ENCODE measurements around the gene HMGCR.

Gene HMGCR

GRCh38 chr5:75341934-75342333, 4.9 kb downstream of the HMGCR start:
- no peak for DNase-seq

GRCh38 chr5:75342836-75343235, 5.8 kb downstream of the HMGCR start:
- DNase-seq = no peak

- DNase-seq = no peak
Observed at GRCh38 chr5:75348241-75348640, 11.2 kb downstream of the HMGCR start.

GRCh38 chr5:75349663-75350062, 12.6 kb downstream of the HMGCR start:
- no peak for DNase-seq

- DNase-seq = no peak
Observed at GRCh38 chr5:75351139-75351926, 14.3 kb downstream of the HMGCR start.

- no peak for DNase-seq
Observed at GRCh38 chr5:75355236-75355635, 18.2 kb downstream of the HMGCR start.

GRCh38 chr5:75356719-75357118, 19.7 kb downstream of the HMGCR start:
- no peak for DNase-seq

- no peak for DNase-seq
Observed at GRCh38 chr5:75358117-75358516, 21.1 kb downstream of the HMGCR start.

GRCh38 chr5:75361310-75361709, 24.3 kb downstream of the HMGCR start:
- DNase-seq = no peak

- DNase-seq = no peak
Observed at GRCh38 chr5:75362474-75362975, 25.5 kb downstream of the HMGCR start.

- no peak for DNase-seq
Observed at GRCh38 chr5:75363111-75363510, 26.1 kb downstream of the HMGCR start.

- peak; percentile 38 for DNase-seq
Observed at GRCh38 chr5:75363726-75364495, 26.9 kb downstream of the HMGCR start.

- DNase-seq = no peak
Observed at GRCh38 chr5:75364571-75365280, 27.7 kb downstream of the HMGCR start.

- no peak for DNase-seq
Observed at GRCh38 chr5:75365740-75366139, 28.7 kb downstream of the HMGCR start.

GRCh38 chr5:75366787-75367186, 29.8 kb downstream of the HMGCR start:
- no peak for DNase-seq

- no peak for DNase-seq
Observed at GRCh38 chr5:75367401-75367800, 30.4 kb downstream of the HMGCR start.

GRCh38 chr5:75368391-75368790, 31.4 kb downstream of the HMGCR start:
- no peak for DNase-seq

GRCh38 chr5:75373862-75374261, 36.8 kb downstream of the HMGCR start:
- no peak for DNase-seq

- DNase-seq = no peak
Observed at GRCh38 chr5:75374394-75374814, 37.4 kb downstream of the HMGCR start.

GRCh38 chr5:75375414-75375813, 38.4 kb downstream of the HMGCR start:
- DNase-seq = no peak

- no peak for DNase-seq
Observed at GRCh38 chr5:75380099-75380498, 43.1 kb downstream of the HMGCR start.

- no peak for DNase-seq
Observed at GRCh38 chr5:75381456-75381855, 44.4 kb downstream of the HMGCR start.

GRCh38 chr5:75384218-75384617, 47.2 kb downstream of the HMGCR start:
- DNase-seq = no peak

Data from NCI-H774 (cell line).